LNCaP clone FGC (cell line): ENCODE measurements around the gene TRPM2.

Source experiments
- DNase-seq: peaks from one replicate; pipeline ENCODE4 v3.0.0-alpha.2; 2011; ENCODE audit warnings: low read depth
- H3K4me3 ChIP-seq: 2 replicates; pipeline ENCODE4 v1.5.1; 2011; ENCODE audit warnings: mild to moderate bottlenecking, low read depth, low read length, control low read depth
- CTCF ChIP-seq: IDR thresholded peaks from 2 replicates; pipeline ENCODE4 v1.5.1; 2012; ENCODE audit warnings: mild to moderate bottlenecking; ENCODE audit not compliant: control insufficient read depth, insufficient read depth; ENCODE audit errors: extremely low read depth

Gene TRPM2

GRCh38 chr21:44462834-44463200, 109.4 kb downstream of the TRPM2 start:
- H3K4me3 ChIP-seq: no peak overlapping the region
- DNase-seq: no peak
- no peak for TF ChIP-seq CTCF

GRCh38 chr21:44463724-44464123, 110.3 kb downstream of the TRPM2 start:
- no peak for DNase-seq
- no peak overlapping the region for H3K4me3 ChIP-seq
- no peak for TF ChIP-seq CTCF

GRCh38 chr21:44464351-44464750, 110.9 kb downstream of the TRPM2 start:
- no peak overlapping the region for H3K4me3 ChIP-seq
- no peak for DNase-seq
- no peak for TF ChIP-seq CTCF

GRCh38 chr21:44466351-44466954, 113.0 kb downstream of the TRPM2 start:
- no peak overlapping the region for H3K4me3 ChIP-seq
- TF ChIP-seq CTCF: no peak
- DNase-seq: no peak

- DNase-seq: no peak
- H3K4me3 ChIP-seq: no peak overlapping the region
- TF ChIP-seq CTCF: no peak
Measured at GRCh38 chr21:44466996-44467858, 113.8 kb downstream of the TRPM2 start.

- DNase-seq: no peak
- no peak for TF ChIP-seq CTCF
- no peak overlapping the region for H3K4me3 ChIP-seq
Measured at GRCh38 chr21:44467859-44468195, 114.4 kb downstream of the TRPM2 start.
